ENCODE measurements around the gene LCN10.

GRCh38 chr9:136790640-136791515, 48.1 kb upstream of the LCN10 start, which contains the start of gene TMEM141:
- TF ChIP-seq POU2F2 (IDR thresholded peaks at IDR 0.05; ENCODE audit: borderline replicate concordance, low read depth, low read length) (0 out of 3 replicates have a peak, but pooled peaks have one; percentile 14), POLR2A (IDR thresholded peaks at IDR 0.05; ENCODE audit: low read depth, low read length) (peak; percentile 83), POLR2AphosphoS5 (IDR thresholded peaks at IDR 0.05; ENCODE audit: low read length) (peak; percentile 59; the same call in 1 of the 2 replicates), SRF (IDR thresholded peaks at IDR 0.05; ENCODE audit: low read depth in 2 of 2, low read length in 2 of 2) (no peak), CTCF (IDR thresholded peaks at IDR 0.05 in 2 of 3, conservative IDR thresholded peaks at IDR 0.05 in 1 of 3; ENCODE audit: control insufficient read depth in 2 of 3, extremely low read depth in 1 of 3, insufficient read depth in 1 of 3, low read depth in 3 of 3, low read length in 3 of 3) (no peak), TAF1 (IDR thresholded peaks at IDR 0.05; ENCODE audit: borderline replicate concordance, low read depth, low read length) (peak; percentile 53; the same call in 1 of the 2 replicates), EZH2 (IDR thresholded peaks at IDR 0.05; ENCODE audit: borderline replicate concordance, control insufficient read depth, low read depth, low read length) (no peak), BRCA1 (IDR thresholded peaks at IDR 0.05; ENCODE audit: low read depth, low read length) (no peak), MTA3 (IDR thresholded peaks at IDR 0.05; ENCODE audit: borderline replicate concordance, low read length) (no peak), FOXM1 (IDR thresholded peaks at IDR 0.05; ENCODE audit: low read depth, low read length) (no peak)
- TF ChIP-seq, protein P1, sequence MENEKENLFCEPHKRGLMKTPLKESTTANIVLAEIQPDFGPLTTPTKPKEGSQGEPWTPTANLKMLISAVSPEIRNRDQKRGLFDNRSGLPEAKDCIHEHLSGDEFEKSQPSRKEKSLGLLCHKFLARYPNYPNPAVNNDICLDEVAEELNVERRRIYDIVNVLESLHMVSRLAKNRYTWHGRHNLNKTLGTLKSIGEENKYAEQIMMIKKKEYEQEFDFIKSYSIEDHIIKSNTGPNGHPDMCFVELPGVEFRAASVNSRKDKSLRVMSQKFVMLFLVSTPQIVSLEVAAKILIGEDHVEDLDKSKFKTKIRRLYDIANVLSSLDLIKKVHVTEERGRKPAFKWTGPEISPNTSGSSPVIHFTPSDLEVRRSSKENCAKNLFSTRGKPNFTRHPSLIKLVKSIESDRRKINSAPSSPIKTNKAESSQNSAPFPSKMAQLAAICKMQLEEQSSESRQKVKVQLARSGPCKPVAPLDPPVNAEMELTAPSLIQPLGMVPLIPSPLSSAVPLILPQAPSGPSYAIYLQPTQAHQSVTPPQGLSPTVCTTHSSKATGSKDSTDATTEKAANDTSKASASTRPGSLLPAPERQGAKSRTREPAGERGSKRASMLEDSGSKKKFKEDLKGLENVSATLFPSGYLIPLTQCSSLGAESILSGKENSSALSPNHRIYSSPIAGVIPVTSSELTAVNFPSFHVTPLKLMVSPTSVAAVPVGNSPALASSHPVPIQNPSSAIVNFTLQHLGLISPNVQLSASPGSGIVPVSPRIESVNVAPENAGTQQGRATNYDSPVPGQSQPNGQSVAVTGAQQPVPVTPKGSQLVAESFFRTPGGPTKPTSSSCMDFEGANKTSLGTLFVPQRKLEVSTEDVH (IDR thresholded peaks at IDR 0.05; ENCODE audit: low read depth, partially characterized antibody): no peak

All from GM12878 (cell line).